ENCODE data around the gene CBFA2T2.
A peak's percentile ranks its signal among the peaks of the same experiment; 100 is the strongest.

Gene CBFA2T2

DNA sequence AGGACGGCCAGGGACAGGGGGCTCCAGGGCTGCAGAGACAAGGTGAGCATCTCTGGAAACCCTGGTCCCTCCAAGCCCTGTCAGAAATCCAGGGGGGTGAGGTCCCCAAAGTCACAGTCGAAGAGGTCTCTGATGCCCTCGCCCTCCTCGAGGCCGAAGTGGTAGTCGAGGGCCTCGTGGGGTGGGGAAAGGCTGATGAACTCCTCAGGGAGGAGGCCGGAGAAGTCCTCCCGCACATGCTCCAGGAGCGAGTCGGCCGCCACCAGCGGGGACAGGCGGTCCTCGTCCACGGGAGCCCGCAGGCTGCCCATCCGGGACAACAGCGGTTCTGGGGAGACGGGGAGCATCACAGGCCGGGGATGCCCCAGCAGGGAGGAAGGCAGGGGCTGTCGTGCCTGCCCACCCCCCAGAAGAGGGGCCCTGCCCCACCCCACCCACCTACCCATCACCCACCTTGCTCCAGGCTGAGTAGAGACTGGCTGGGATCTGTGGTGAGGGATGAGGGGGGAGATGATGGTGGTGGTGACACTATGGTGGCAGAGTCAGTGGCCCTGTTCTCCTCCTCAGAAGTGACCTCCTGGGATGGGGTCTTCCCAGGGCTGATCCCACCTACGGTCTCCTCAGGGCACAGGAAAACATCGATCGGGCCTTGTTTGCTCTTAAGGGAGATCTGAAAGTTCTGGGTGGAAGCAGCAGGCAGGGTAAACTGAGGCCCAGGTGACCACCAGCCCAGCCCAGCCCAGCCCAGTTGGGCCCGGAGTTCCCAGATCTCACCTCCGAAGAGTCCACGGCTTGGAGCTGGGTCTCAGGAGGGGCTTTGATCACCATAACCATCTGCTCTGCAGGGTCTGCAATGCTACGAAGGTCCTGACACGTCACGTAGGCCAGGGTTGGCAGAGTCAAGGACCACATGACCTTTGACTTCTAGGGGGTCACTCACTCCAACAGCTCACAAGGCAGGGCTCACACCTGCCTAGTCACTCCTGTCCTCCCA lies 187.1 kb downstream of the CBFA2T2 start:
- H3K4me1 Mint-ChIP-seq (ENCODE audit: low read depth): peaks cover 30% of the 10 kb centered on the region
- intact Hi-C loops (cut with micrococcal nuclease): no loop called here
- H3K27ac Mint-ChIP-seq: no peak overlapping the region
- no peak overlapping the region for H3K4me3 Mint-ChIP-seq
- H3K9me3 Mint-ChIP-seq: no peaks in the 10 kb centered on the region
- H3K27me3 Mint-ChIP-seq: peaks cover 5% of the 10 kb centered on the region
- H3K36me3 Mint-ChIP-seq (ENCODE audit: low read depth): peaks cover 12% of the 10 kb centered on the region

DNA sequence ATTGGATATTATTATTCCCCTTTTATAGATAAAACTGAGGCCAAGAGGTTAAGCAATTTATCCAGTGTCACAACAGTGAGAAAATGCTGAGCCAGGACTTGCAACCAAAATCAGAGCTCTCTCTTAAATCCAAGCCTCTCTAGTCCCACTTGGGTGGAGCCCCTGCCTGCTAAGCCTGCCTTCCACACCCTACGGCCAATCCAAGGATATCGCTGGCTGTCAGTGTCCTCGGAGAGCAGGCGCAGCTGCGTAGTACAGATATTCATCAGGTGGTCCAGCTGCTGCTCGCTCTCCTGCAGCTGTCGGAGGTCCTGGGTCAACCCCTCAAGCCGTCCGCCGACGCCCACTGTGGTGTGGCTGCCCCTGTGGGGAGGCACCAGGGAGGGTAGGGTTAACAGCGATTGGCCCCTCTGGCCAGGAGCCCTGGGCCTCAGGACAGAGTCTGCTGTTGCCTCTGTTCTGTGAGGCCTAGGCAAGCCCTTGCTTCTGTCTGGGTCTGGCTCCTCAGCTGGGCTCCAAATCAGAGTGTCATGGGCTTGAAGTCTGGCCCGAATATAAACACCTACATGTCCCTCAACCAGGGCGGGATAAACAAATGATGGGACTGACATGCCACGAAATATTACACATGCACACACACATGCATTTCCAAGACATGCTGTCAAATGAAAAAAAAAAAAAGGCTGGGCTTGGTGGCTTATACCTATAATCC lies 188.3 kb downstream of the CBFA2T2 start:
- peaks cover 7% of the 10 kb centered on the region for H3K36me3 Mint-ChIP-seq (ENCODE audit: low read depth)
- no peak overlapping the region for H3K4me3 Mint-ChIP-seq
- peaks cover 18% of the 10 kb centered on the region for H3K4me1 Mint-ChIP-seq (ENCODE audit: low read depth)
- H3K27ac Mint-ChIP-seq: no peak overlapping the region
- peaks cover 5% of the 10 kb centered on the region for H3K27me3 Mint-ChIP-seq
- intact Hi-C loops (cut with micrococcal nuclease): no loop called here
- H3K9me3 Mint-ChIP-seq: no peaks in the 10 kb centered on the region

DNA sequence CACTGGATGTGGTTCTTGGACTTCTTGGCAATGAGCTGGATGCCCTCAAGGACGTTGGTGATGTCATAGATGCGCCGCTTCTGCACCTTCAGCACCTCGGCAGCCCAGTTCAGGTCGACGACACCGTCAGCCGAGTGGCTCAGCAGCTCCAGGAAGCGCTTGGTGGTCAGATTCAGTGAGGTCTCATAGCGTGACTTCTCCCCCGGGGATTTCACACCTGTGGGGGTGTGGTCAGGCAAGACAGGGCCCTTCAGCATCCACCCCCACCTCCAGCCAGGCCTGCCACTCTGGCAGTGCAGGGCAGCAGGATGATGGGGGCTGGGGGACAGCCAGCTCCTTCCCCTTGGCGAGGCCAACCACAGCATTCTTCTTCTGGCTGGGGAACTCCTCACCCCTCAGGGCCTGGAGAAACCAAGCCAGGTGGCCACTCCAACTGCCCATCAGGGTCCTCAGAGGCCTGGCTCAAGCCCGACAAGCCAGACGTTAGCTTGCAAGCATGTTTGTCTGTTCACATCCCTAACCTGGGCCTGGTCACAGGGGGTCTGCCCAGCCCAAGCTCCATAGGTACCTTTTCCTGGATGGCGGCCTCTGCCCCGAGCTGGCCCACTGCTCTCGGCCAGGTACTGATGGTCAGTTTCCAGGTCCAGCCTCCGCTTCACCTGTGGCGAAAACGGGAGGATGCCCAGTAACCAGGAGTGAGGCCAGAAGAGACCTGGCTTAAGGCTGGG lies 190.0 kb downstream of the CBFA2T2 start:
- no peak overlapping the region for H3K4me3 Mint-ChIP-seq

DNA sequence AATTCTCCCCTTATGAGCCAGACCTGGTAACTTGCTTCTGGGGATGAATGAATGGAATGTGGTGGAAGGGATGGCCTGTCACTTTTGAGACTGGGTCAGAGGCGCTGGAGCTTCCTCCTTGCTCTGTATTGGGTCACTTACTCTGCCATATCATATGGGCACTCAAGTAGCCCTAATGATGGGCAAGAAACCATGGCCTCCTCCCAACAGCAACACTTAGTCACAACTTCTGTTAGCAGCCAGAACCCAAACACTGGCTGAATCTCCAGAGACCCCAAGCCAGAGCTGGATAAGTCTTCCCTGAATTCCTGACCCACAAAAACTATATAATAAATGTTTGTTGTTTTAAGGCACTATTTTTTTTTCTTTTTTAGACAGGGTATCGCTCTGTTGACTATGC lies 190.8 kb downstream of the CBFA2T2 start:
- H3K36me3 Mint-ChIP-seq (ENCODE audit: low read depth): no peaks in the 10 kb centered on the region
- H3K9me3 Mint-ChIP-seq: no peaks in the 10 kb centered on the region
- no peak overlapping the region for H3K27ac Mint-ChIP-seq
- intact Hi-C loops (cut with micrococcal nuclease): no loop called here
- H3K27me3 Mint-ChIP-seq: no peaks in the 10 kb centered on the region
- peaks cover 13% of the 10 kb centered on the region for H3K4me1 Mint-ChIP-seq (ENCODE audit: low read depth)
- H3K4me3 Mint-ChIP-seq: no peak overlapping the region

More for the DNA sequence above, 190.0 kb downstream of the CBFA2T2 start:
- H3K27me3 Mint-ChIP-seq: peaks cover 3% of the 10 kb centered on the region
- no peaks in the 10 kb centered on the region for H3K36me3 Mint-ChIP-seq (ENCODE audit: low read depth)
- no peak overlapping the region for H3K27ac Mint-ChIP-seq
- H3K9me3 Mint-ChIP-seq: no peaks in the 10 kb centered on the region
- H3K4me1 Mint-ChIP-seq (ENCODE audit: low read depth): peaks cover 10% of the 10 kb centered on the region
- intact Hi-C loops (cut with micrococcal nuclease): no loop called here

DNA sequence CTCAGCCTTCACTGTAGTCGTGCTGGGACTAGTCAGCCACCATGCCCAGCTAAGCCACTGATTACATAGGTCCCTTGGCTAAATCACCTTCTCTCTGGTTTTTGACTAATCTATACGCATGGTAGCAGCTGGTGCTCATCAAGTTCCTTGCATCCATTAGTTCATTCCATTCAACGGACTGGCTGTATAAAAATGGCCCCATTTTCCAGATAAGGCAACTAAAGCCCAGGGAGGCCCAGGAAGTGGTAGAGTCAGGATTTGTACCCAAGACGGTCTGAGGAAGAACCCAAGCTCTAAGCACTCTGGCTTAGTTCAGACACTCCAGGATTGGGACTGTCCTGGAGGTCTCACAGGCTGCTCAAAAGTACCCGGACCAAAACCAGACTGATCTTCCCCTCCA lies 191.4 kb downstream of the CBFA2T2 start:
- no peaks in the 10 kb centered on the region for H3K9me3 Mint-ChIP-seq
- no peak overlapping the region for H3K4me3 Mint-ChIP-seq
- intact Hi-C loops (cut with micrococcal nuclease): no loop called here
- no peaks in the 10 kb centered on the region for H3K36me3 Mint-ChIP-seq (ENCODE audit: low read depth)
- no peak overlapping the region for H3K27ac Mint-ChIP-seq
- H3K4me1 Mint-ChIP-seq (ENCODE audit: low read depth): peaks cover 13% of the 10 kb centered on the region
- H3K27me3 Mint-ChIP-seq: no peaks in the 10 kb centered on the region

DNA sequence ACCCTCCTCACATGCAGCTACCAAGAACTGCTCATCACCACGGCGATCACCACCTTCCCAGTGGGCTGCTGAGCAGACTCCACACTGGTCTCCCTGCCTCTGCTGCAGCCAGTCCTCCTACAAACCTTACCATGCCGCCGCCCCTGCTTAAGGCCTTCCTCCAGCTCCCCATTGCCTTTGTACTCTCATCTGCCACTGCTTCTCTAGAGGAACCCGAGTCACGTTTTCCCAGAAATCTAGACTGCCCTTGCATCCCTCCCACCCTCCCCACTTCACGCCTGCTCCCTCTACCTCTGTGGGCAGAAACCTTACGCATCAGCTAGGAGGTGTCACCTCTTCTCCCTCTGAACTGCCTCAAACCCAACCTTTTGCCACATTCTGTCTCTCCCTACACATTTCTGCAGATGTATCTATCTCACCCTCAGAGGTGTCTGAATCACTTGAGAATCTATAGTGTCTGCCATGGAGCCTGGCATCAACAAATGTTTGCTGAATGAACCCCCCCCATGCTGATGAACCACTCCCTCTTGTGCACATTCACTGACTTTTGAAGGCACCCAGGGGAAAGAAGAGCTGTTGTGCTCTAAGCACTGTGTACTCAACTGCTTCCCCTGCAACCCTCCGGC lies 191.9 kb downstream of the CBFA2T2 start:
- H3K27ac Mint-ChIP-seq: no peak overlapping the region
- H3K9me3 Mint-ChIP-seq: no peaks in the 10 kb centered on the region
- H3K4me1 Mint-ChIP-seq (ENCODE audit: low read depth): peaks cover 18% of the 10 kb centered on the region
- H3K27me3 Mint-ChIP-seq: no peaks in the 10 kb centered on the region
- intact Hi-C loops (cut with micrococcal nuclease): no loop called here
- H3K4me3 Mint-ChIP-seq: no peak overlapping the region
- H3K36me3 Mint-ChIP-seq (ENCODE audit: low read depth): no peaks in the 10 kb centered on the region

DNA sequence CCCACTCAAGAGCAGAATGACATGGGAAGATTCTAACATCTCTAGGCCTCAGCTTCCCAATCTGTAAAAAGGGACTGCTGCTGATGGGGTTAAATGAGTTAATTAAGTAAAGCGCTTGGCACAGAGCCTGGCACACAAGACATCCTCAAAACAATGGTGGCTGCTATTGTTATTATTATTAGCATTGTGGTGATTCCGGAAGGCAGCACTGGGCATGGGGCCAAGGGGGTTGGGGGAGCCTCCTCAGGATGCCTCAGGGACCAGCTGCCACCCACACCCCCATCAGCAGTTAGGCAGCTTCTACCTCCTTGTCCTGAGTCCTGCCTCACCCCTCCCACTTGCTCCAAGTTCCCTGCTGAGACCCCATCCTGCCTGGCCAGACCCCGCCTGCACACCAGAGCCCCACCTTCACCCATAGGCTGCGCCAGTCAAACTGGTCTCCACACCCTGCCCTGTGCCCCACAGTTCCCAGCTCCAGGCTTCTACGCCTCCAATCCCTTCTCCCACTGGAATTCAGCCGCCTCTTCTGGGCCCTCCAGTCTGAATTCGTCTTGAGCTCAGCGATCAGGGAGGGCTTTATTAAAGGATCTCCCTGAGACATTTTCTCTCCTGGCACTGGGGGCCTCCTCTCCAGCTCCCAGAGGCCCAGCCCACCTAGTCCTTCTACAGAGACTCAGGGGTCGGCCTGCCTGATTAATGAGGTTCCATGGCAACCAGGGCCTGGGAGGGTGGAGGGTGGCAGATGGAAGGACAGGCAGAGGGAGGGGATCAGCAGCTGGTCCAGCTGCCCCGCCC lies 194.8 kb downstream of the CBFA2T2 start:
- intact Hi-C loops (cut with micrococcal nuclease): loop anchor here (5.0 kb wide), 1 partner anchor 48 kb away; the partner anchor contains the start of gene ZNF341
- Mint-ChIP-seq H3K27ac (peak overlapping the region; percentile 19), H3K4me1 (ENCODE audit: low read depth) (peaks cover 26% of the 10 kb centered on the region), H3K9me3 (no peaks in the 10 kb centered on the region), H3K4me3 (peak overlapping the region; percentile 70), H3K36me3 (ENCODE audit: low read depth) (no peaks in the 10 kb centered on the region), H3K27me3 (no peaks in the 10 kb centered on the region)

DNA sequence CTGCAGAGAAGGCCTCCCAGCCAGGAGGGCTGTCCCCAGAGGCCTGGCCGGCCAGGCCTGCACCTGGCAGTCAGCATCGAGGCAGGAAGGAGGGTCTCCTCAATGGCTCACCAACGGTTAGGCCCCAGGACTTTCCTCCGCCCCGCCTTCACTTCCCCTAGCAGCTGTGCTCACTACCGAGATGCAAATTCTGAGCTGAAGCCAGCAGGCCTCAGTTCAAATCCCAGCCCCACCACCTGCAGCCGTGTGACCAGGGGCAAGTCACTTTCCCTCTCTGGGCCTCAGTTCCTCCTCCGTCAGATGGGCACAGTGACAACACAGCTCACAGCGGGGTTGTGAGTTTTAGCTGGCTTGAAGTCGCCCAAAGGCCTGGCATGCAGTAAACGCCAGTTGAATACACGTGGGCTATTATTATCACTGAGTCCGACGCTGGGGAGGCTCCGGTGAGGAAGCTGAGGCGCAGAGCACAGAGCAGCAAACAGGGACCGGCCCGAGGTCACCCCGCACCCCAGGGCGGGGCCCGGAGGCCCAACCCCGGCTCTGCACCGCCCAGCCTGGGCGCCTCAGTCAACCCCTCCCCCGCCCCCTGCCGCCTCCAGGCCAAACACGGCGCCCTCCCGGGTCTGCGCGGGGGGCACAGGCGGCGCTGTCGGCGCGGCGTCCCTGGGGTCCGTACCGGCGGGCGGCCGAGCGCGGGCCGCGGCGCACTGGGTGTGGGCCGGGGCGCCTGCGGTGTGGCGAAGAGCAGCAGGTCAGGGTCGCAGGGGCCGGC lies 195.6 kb downstream of the CBFA2T2 start:
- H3K36me3 Mint-ChIP-seq (ENCODE audit: low read depth): no peaks in the 10 kb centered on the region

DNA sequence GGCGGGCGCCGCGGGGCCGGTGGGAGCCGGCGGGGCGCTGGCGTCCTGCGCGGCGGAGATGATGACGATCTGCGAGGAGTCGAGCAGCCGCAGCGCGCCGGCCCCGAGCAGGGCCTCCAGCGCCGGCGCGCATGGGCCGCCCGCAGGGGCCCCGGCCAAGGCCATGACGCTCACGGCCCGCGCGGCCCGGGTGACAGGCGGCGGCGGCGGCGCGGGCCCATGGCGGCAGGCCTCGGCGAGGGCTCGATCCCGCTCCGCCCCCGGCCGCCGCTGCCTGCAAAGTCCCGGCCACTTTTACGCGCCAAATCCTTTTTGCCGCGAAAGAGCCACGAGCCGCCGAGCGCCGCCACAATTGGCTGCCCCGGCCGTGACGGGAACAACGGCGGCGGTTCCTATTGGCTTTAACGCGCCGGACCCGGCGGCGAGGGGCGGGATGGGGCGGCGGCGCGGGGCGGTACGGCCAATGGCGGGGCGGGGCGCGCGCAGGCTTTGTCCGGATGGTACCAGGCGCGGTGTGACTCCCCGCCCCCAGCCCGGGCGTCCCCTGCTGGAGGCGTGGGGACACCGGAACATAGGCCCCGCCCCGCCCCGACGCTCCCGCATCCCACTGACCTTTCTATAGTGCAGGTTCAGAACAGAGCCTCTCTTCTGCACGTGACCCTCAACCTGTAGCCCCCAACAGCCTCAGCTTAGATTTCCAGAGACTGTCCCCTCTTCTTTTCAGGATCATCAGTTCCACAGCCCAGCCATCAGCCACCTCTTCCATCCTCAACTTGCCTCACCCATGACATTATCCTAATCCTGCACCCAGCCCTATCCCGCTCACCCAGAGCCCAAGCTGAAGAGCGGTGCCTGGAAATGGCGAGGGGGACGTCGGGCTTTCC lies 196.4 kb downstream of the CBFA2T2 start, which contains the start of gene E2F1:
E2F1 (minus strand) TSS at position 286 of the 884 bp plus-strand sequence; CDS start at position 165, 121 bp downstream.
- peak within 1 kb of the TSS; percentile 79 for H3K27ac Mint-ChIP-seq
- H3K9me3 Mint-ChIP-seq: no peaks in the 10 kb centered on the region
- intact Hi-C loops (cut with micrococcal nuclease): loop anchor here (2.0 to 5.0 kb wide), 2 partner anchors 34 to 46 kb away; partner anchors contain the start of genes PXMP4 and ZNF341
- peaks cover 31% of the 10 kb centered on the region for H3K4me1 Mint-ChIP-seq (ENCODE audit: low read depth)
- no peaks in the 10 kb centered on the region for H3K27me3 Mint-ChIP-seq
- peak within 1 kb of the TSS; percentile 75 for H3K4me3 Mint-ChIP-seq
- no peaks in the 10 kb centered on the region for H3K36me3 Mint-ChIP-seq (ENCODE audit: low read depth)

More for the DNA sequence above, 195.6 kb downstream of the CBFA2T2 start:
- peak overlapping the region; percentile 70 for H3K4me3 Mint-ChIP-seq
- H3K4me1 Mint-ChIP-seq (ENCODE audit: low read depth): peaks cover 31% of the 10 kb centered on the region
- intact Hi-C loops (cut with micrococcal nuclease): loop anchor here (2.0 to 5.0 kb wide), 2 partner anchors 35 to 47 kb away; partner anchors contain the start of genes PXMP4 and ZNF341
- peak overlapping the region; percentile 19 for H3K27ac Mint-ChIP-seq
- no peaks in the 10 kb centered on the region for H3K27me3 Mint-ChIP-seq
- no peaks in the 10 kb centered on the region for H3K9me3 Mint-ChIP-seq

DNA sequence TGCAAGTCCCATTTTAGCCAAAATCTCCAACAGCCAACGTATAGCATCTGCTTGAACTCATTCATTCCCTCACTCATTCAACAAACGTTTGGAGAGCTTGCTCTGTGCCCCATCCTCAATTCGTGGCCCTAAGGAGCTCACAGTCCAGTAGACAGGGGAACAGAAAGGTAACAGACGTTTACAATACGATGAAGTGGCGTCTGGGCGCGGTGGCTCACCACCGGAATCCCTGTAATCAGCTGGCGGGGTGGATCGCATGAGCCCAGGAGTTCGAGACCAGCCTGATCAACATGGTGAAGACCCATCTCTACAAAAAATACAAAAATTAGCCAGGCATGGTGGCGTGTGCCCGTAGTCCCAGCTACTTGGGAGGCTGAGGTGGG lies 197.1 kb downstream of the CBFA2T2 start:
- Mint-ChIP-seq H3K9me3 (no peaks in the 10 kb centered on the region), H3K4me3 (peak overlapping the region; percentile 75), H3K27me3 (no peaks in the 10 kb centered on the region), H3K27ac (peak overlapping the region; percentile 79), H3K4me1 (ENCODE audit: low read depth) (peaks cover 31% of the 10 kb centered on the region), H3K36me3 (ENCODE audit: low read depth) (no peaks in the 10 kb centered on the region)
- intact Hi-C loops (cut with micrococcal nuclease): loop anchor here (2.0 to 5.0 kb wide), 2 partner anchors 34 to 45 kb away; partner anchors contain the start of genes PXMP4 and ZNF341

DNA sequence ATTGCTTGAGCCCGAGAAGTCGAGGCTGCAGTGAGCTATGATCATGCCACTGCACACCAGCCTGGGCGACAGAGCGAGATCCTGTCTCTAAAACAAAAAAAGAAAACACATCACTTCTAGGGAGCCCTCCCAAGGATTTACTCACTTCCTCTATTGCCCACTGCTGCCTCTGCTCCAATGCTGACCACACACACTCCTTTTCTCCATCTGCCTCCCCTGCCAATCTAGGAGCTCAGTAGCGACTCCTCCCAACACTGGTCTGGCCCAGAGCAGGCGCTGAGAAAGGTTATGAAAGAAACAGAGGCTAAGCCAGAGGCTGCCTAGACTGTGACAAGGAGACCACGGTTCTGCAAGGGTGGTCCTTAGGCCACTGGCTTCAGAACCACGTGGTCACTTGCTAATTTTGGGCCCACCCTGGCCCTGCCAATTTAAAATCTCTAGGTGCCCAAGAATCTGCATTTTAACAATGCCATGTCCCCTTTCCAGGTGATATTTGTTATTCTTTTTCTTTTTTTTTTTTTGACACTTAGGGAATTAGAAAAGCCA lies 197.5 kb downstream of the CBFA2T2 start:
- Mint-ChIP-seq H3K27ac (peak overlapping the region; percentile 79), H3K4me3 (peak overlapping the region; percentile 75), H3K9me3 (no peaks in the 10 kb centered on the region), H3K4me1 (ENCODE audit: low read depth) (peaks cover 31% of the 10 kb centered on the region), H3K27me3 (no peaks in the 10 kb centered on the region), H3K36me3 (ENCODE audit: low read depth) (no peaks in the 10 kb centered on the region)
- intact Hi-C loops (cut with micrococcal nuclease): loop anchor here (2.0 to 5.0 kb wide), 2 partner anchors 33 to 45 kb away; partner anchors contain the start of genes PXMP4 and ZNF341
